Uterus (tissue), 2 donors: ENCODE results near the gene NUP62.

Experiments used
- CTCF ChIP-seq, 4 experiments: fragments of 200-600 bp in 2 of 4; fragments of 450-650 bp in 2 of 4; sonication (generic) in 2 of 4; IDR thresholded peaks; one replicate each; pipeline ENCODE4 v1.5.1; 2016 to 2019; ENCODE audit warnings: antibody characterized with exemption in 4 of 4, mild to moderate bottlenecking in 2 of 4, moderate library complexity in 1 of 4
- POLR2A ChIP-seq, 2 donors: fragments of 450-650 bp; IDR thresholded peaks; one replicate each; pipeline ENCODE4 v1.6.1; 2016; ENCODE audit warnings: antibody characterized with exemption in 2 of 2, mild to moderate bottlenecking in 1 of 2, moderate library complexity in 1 of 2

GRCh38 chr19:49937750-49938381 is 8.6 kb upstream of the NUP62 start:
- peak; percentile 94 to 98 (median 96) for TF ChIP-seq CTCF (IDR thresholded peaks at IDR 0.05)
- TF ChIP-seq POLR2A (IDR thresholded peaks at IDR 0.05): no peak
